NCI-H2227 treated with DMSO at 0.1 percent for 48 hours (cell line): Measurements from ENCODE around the gene ACTG2.
"Not testable (repeated sequence)": the region's sequence is repeated elsewhere in the genome, so short reads cannot be mapped to it uniquely, and the experiment has no call there.

Experiments used
- DNase-seq: peaks from one replicate; lab custom pipeline; 2025; lab: John Stamatoyannopoulos, UW

The ACTG2 gene

GRCh38 chr2:73892631-73893329, at the start of gene ACTG2:
Gene ACTG2, plus strand, starts transcription at chr2:73893008. Its CDS starts 8,304 bp downstream, at chr2:73901312.
- no peak for DNase-seq

DNA sequence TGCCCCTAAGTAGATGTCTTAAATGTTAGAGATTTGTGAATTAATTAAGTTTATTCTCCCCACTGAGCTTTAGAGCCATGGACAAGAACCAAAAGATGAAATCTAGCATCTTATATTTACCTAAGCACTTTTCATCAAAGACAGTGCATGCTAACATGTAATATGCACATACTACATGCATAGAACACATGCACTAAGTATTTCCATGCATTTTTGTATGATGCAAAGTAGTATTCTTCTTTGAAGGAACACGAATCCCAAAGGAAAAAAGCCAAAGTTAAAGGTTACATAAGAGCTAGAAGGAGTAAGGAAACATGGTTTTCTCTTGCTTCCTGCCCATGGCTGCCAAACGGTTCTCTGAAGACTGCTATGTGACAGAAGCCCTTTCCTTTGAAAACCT, 48.7 kb upstream of the ACTG2 start:
- no peak for DNase-seq

GRCh38 chr2:73850009-73850408, 42.8 kb upstream of the ACTG2 start:
- DNase-seq = no peak

GRCh38 chr2:73851274-73851673, 41.5 kb upstream of the ACTG2 start:
- DNase-seq = no peak

DNA sequence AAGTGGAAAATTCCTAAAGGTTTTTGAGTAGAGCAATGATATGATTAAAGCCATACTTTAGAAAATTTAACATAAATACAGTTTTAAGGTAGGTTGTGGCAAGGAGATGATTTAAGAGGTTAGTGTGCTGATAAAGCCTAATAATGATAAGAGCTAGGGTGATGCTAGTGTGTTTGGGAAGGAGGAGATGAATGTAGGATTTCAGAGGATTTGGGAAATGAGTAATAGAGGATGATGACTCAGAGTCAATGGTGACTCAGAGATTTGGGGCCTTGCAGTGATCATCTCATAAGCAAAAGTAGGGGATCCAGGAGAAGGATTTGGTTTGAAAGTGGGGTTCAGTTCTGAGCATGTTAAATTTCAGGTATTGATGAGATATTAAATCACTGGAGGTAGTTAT, 40.8 kb upstream of the ACTG2 start:
- DNase-seq = no peak

- no peak for DNase-seq
Measured at GRCh38 chr2:73855526-73855925, 37.3 kb upstream of the ACTG2 start.

- no peak for DNase-seq
Measured at GRCh38 chr2:73856214-73856613, 36.6 kb upstream of the ACTG2 start.

DNA sequence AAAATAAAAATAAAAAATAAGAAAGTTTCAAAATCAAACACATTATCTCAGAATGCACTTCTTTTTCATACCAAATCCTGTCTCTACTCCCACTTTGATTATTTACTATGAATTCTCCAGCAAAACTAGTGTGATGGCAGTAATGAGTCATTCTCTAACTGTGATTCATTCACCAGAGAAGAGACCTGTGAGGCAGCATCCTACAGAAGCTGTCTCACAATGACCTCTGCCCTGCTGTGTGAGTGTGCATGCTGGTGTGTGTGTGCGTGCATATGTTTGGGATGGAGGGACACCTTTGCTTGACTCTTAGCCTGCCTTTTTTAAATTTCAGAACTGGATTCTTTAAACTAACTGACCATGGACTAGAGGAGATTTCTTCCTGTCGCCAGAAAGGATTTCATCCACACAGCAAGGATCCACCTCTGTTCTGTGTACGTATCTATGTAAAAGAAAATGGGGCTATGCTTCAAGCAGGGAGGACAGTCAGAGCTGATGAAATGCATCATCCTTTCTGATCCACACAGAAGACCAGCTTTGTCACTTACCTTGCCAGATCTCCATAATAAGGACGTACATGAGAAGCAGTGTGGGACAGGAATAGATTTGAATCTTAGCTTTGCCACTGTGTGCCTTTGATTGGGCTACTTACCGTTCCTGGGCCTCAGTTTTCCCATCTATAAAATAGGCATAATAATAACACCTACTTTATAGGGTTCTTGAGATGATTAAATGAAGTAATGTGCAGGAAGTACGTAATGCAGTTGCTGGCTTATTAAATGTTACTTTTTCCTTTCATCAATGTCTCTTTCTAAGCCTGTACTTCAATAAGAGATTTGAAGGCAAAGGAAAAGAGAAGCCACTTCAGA, 32.9 kb upstream of the ACTG2 start:
- no peak for DNase-seq

DNA sequence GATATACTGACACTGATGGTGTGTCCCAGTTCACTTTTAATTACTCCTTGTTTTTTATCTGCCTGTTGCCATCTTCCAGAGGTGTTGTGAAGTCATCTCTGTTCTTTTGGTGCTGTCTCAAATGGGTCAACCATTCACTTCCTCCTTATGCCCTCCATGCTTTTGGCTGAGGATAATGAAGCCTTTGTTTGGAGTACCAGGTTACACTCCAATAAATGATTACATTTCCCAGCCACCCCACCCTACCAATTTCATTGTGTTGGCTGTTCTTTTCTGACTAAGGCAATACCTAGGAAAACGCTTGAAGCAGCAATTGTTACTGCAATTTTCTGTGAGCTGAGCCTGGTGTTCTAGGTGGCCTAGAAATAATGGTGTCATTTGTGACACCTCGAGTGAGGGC, 29.8 kb upstream of the ACTG2 start:
- no peak for DNase-seq

DNA sequence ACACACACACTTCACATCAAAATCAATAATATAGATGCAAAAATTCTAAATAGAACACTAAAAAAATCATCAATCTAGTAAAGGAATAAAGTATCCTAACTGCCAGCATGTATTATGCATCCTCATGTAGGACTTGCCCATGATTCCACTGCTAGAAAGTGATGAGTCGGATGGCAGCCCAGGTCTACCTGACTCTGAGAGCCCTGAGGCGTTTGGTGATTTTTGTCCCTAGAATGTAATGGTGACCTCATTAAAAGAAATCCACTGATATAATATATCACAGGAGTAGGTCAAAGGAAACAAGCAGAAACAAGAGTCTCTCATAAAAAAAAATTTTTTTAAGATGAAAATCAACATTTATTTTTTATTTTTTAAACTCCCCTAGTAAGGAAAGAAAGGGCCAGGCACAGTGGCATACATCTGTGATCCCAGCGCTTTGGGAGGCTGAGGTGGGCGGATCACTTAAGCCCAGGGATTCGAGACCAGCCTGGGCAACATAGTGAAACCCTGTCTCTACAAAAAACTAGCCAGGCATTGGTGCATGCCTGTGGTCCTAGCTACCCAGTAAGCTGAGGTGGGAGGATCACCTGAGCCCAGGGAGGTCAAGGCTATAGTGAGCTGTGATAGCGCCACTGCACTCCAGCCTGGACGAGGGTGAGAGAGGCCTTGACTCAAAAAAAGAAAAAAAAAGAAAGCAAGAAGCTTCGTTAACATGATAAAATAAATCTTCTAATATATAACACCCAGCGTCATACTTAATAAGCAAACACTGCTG, 24.4 kb upstream of the ACTG2 start:
- no peak for DNase-seq

DNA sequence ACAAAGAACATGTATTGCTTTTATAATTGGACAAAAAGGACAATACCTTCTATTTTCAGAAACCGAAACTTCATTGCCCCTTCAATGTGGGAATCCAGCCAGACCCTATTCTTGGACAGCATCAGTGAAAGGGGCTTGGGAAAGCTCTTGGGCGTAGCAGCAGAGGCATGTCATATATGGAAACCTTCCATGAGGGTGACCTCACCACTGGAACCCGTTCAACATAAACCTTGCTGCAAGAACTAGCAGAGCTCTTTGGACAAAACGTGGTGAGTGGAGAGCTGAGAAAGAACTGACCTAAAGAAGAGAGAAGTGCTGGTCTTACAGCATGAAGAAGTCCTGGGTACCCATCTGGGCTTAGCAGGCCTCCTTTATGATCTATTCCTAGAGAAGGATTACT, 22.7 kb upstream of the ACTG2 start:
- no peak for DNase-seq

DNA sequence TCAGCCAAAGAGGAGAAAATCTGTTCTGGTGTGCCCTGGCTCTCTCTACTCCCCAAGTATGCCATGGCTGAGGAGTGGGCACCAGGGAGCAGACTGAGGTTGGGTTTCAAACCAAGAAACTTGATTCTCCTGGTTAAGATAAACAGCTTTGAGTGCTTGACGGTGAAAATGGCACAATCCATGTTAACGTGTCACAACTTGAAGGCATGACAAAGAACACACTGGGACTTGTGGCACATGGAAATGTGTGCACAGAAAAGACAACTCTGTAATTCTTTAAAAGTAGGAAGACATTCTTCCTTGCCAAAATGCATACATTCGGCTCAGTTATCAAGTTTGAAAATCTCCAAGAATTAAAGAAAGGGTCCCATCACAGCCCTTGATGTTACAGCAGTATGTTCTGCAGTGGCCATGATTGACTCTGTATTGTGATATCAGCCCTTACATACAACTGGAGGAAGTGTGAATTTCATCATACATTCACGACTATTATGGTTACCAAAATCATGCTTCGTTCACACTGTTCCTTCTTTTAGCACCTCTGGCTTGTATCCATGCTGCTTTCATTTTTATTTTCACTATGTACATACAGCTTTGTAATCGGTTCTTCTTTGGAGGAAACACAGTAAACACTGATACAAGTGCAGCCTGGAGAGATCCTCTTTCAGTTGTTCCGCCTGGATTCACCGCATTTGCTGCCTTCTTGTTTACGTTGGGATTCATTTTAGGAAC, 15.6 kb upstream of the ACTG2 start:
- DNase-seq = no peak

- DNase-seq = not testable (repeated sequence)
Measured at GRCh38 chr2:73877984-73878383, 14.8 kb upstream of the ACTG2 start.

- no peak for DNase-seq
Measured at GRCh38 chr2:73885406-73885805, 7.4 kb upstream of the ACTG2 start.

GRCh38 chr2:73886357-73886756, 6.5 kb upstream of the ACTG2 start:
- no peak for DNase-seq

- not testable (repeated sequence) for DNase-seq
Measured at GRCh38 chr2:73887596-73888353, 5.0 kb upstream of the ACTG2 start.

GRCh38 chr2:73888388-73888787, 4.4 kb upstream of the ACTG2 start:
- no peak for DNase-seq

DNA sequence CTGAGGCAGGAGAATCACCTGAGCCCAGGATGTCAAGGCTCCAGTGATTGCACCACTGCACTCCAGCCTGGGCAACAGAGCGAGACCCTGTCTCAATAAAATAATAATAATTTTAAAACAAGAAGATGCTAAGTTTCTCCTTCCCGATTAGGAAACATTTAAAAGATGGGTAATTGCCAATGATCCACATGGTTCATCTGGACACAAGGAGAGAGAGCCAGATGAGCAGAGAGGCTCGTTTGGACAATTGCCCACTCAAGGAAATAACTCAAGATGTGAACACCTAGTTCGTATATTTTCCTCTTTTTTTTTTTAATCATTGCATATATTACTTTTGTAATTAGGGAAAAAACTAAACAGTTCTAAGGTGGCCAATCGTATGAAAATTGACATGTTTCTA, 3.6 kb upstream of the ACTG2 start:
- DNase-seq = no peak

GRCh38 chr2:73890301-73891092, 2.3 kb upstream of the ACTG2 start:
- no peak for DNase-seq

DNA sequence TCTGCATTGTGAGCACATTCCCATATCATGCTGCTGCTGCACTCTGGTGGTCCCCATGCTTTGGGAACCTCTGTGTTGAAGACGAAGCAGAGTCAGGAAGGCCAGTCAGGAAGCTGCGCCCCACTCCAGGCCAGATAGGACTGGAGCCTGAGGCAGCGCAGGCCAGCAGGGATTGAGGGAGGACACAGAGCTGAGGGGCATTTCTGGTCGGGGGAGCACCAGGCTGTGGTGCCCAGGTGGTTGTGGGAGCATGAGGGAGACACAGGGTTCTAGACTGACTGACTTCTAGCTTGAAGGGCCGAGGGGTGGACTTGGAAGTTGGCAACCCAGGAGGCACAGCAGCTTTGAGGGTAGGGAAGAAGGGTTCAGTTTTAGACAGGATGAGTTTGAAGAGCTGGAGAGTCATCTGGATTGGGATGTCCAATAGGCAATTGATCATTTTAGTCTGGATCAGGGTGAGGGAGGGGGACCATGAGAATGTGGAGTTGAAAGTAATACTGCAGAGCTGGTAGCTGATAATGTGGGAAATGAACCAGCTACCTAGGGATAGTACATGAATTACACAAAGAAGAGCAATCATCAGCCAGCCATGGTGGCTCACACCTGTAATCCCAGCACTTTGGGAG, 1.4 kb upstream of the ACTG2 start:
- DNase-seq = no peak
